Mesenchymal stem cell (in vitro differentiated cells and primary cell): Measurements from ENCODE around the gene PLCG2.

ENCODE experiments used
- DNase-seq: peaks from one replicate; pipeline ENCODE4 v3.0.0-alpha.2; 2013
- H2AFZ ChIP-seq: one replicate; pipeline ENCODE4 v1.6.1; 2013; ENCODE audit warnings: low read depth, mild to moderate bottlenecking, control low read depth, inconsistent platforms, low read length, moderate library complexity
- H2AK5ac ChIP-seq: 2 replicates; pipeline ENCODE4 v1.6.1; 2013; ENCODE audit warnings: low read length, moderate library complexity, mild to moderate bottlenecking, inconsistent platforms; ENCODE audit not compliant: severe bottlenecking
- H2BK120ac ChIP-seq: one replicate; pipeline ENCODE4 v1.6.1; 2013; ENCODE audit warnings: low read depth, mild to moderate bottlenecking, inconsistent platforms, low read length, moderate library complexity
- H2BK12ac ChIP-seq, 2 experiments: one replicate each; pipeline ENCODE4 v1.6.1; 2013; ENCODE audit warnings: inconsistent platforms in 2 of 2, low read length in 2 of 2, mild to moderate bottlenecking in 2 of 2, moderate library complexity in 2 of 2, control low read depth in 1 of 2
- H2BK15ac ChIP-seq: one replicate; pipeline ENCODE4 v1.6.1; 2013; ENCODE audit warnings: mild to moderate bottlenecking, low read depth, inconsistent platforms; ENCODE audit not compliant: poor library complexity, severe bottlenecking
- H2BK5ac ChIP-seq: 2 replicates; pipeline ENCODE4 v1.6.1; 2013; ENCODE audit warnings: low read depth, mild to moderate bottlenecking, low read length, control low read depth, inconsistent platforms; ENCODE audit not compliant: poor library complexity, severe bottlenecking
- H3K14ac ChIP-seq, 2 experiments: one replicate each; pipeline ENCODE4 v1.6.1; 2013; ENCODE audit warnings: inconsistent platforms in 2 of 2, low read length in 2 of 2, control low read depth in 1 of 2, mild to moderate bottlenecking in 1 of 2, moderate library complexity in 1 of 2
- H3K18ac ChIP-seq, 2 experiments: one replicate each; pipeline ENCODE4 v1.6.1; 2013; ENCODE audit warnings: inconsistent platforms in 2 of 2, low read length in 2 of 2, control low read depth in 1 of 2, low read depth in 1 of 2, mild to moderate bottlenecking in 1 of 2
- H3K23ac ChIP-seq, 2 experiments: one replicate each; pipeline ENCODE4 v1.6.1; 2013; ENCODE audit warnings: inconsistent platforms in 2 of 2, low read length in 2 of 2, mild to moderate bottlenecking in 2 of 2, moderate library complexity in 2 of 2, control low read depth in 1 of 2
- H3K27ac ChIP-seq: 2 replicates; pipeline ENCODE4 v1.5.1; 2013; ENCODE audit warnings: mild to moderate bottlenecking, moderate library complexity, low read length, control low read depth, inconsistent platforms; ENCODE audit not compliant: poor library complexity, severe bottlenecking
- H3K27me3 ChIP-seq, 2 experiments: 2 replicates each; pipeline versions ENCODE4 v1.6.1 to v1.7.0; 2013; ENCODE audit warnings: low read length in 2 of 2, mild to moderate bottlenecking in 2 of 2, moderate library complexity in 2 of 2, control low read depth in 1 of 2, inconsistent platforms in 1 of 2; ENCODE audit not compliant: control insufficient read depth in 1 of 2, insufficient read depth in 1 of 2
- H3K36me3 ChIP-seq, 2 experiments: 2 replicates each; pipeline versions ENCODE4 v1.6.1 to v1.7.0; 2013; ENCODE audit warnings: low read length in 2 of 2, control low read depth in 1 of 2, inconsistent platforms in 1 of 2, low read depth in 1 of 2, mild to moderate bottlenecking in 1 of 2; ENCODE audit not compliant: insufficient read depth in 2 of 2, control insufficient read depth in 1 of 2
- H3K4ac ChIP-seq, 2 experiments: one replicate each; pipeline ENCODE4 v1.6.1; 2013; ENCODE audit warnings: inconsistent platforms in 2 of 2, low read length in 2 of 2, mild to moderate bottlenecking in 2 of 2, moderate library complexity in 2 of 2, control low read depth in 1 of 2, low read depth in 1 of 2
- H3K4me1 ChIP-seq: 2 replicates; pipeline ENCODE4 v1.6.1; 2013; ENCODE audit warnings: low read depth, low read length, control low read depth; ENCODE audit not compliant: control insufficient read depth, insufficient read depth
- H3K4me2 ChIP-seq: 2 replicates; pipeline ENCODE4 v1.6.1; 2013; ENCODE audit warnings: low read length, mild to moderate bottlenecking, inconsistent platforms; ENCODE audit not compliant: poor library complexity, severe bottlenecking
- H3K4me3 ChIP-seq, 2 experiments: 2 replicates each; pipeline versions ENCODE4 v1.5.1 to v1.7.0; 2013; ENCODE audit warnings: low read length in 2 of 2, mild to moderate bottlenecking in 2 of 2, control low read depth in 1 of 2, low read depth in 1 of 2; ENCODE audit not compliant: insufficient read depth in 1 of 2
- H3K79me1 ChIP-seq: replicated peaks from 2 replicates; pipeline ENCODE4 v1.6.1; 2013; ENCODE audit warnings: mild to moderate bottlenecking, control low read depth, low read length, inconsistent platforms; ENCODE audit not compliant: poor library complexity, severe bottlenecking
- H3K9ac ChIP-seq: 2 replicates; pipeline ENCODE4 v1.7.0; 2013; ENCODE audit warnings: mild to moderate bottlenecking, low read length, moderate library complexity
- H3K9me3 ChIP-seq: 2 replicates; pipeline ENCODE4 v1.7.0; 2013; ENCODE audit warnings: mild to moderate bottlenecking, low read length; ENCODE audit not compliant: control insufficient read depth
- H4K8ac ChIP-seq: one replicate; pipeline ENCODE4 v1.6.1; 2013; ENCODE audit warnings: inconsistent platforms, mild to moderate bottlenecking, low read length, moderate library complexity
- H4K91ac ChIP-seq: one replicate; pipeline ENCODE4 v1.6.1; 2013; ENCODE audit warnings: mild to moderate bottlenecking, low read length, inconsistent platforms
- WGBS: methylation state at CpG from one replicate; pipeline ENCODE4 v1.1.7; 2013; ENCODE audit warnings: mixed read lengths; 5-methylcytosine and 5-hydroxymethylcytosine counted together

Gene PLCG2

DNA sequence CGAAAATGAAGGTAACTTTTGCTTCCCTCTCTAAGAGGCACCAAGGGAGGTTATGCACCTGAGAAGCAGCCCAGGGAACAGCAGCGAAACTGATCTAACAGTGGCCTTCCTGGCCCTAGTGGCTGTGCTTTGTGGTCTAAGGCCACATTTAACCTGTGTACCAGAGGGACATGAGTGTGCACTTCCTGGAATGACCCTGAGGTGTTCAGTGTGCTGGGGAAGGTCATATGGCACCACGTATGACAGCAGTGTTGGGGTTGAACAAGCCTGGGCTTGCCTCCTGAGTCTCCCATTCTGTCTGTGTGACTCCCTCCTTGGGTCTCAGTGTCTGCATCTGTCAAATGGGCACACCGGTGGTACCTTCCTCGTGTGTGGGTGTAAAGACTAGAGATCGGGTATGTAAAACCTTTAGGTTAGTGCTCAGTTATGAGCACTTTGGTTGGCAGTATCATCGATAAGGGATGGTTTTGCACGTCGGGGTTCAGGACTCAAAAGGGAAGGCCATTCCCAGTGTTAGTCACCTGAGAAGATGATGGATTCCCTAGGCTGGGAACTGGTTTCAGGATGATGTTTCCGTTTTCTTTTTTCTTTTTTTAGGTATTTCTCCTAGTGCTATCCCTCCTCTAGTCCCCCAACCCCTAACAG, 31.9 kb downstream of the PLCG2 start:
- Histone ChIP-seq H4K8ac (no peak overlapping the region), H2AFZ (no peak overlapping the region), H2BK120ac (no peak overlapping the region), H3K27ac (no peak overlapping the region), H2BK5ac (no peak overlapping the region), H3K4ac (no peak overlapping the region), H3K4me2 (no peak overlapping the region), H3K27me3 (peaks cover 7 to 10% of the 10 kb centered on the region in 2 experiments), H2AK5ac (no peak overlapping the region), H3K23ac (no peak overlapping the region), H3K36me3 (no peaks in the 10 kb centered on the region), H3K9ac (no peak overlapping the region), H2BK12ac (no peak overlapping the region), H3K9me3 (no peaks in the 10 kb centered on the region), H3K79me1 (no peaks in the 10 kb centered on the region), H3K4me1 (no peaks in the 10 kb centered on the region), H3K14ac (no peak overlapping the region), H2BK15ac (no peak overlapping the region), H4K91ac (no peak overlapping the region), H3K18ac (no peak overlapping the region), H3K4me3 (no peak overlapping the region)
- WGBS = 87% methylated on average over 10 of the region's 10 CpGs
- no peak for DNase-seq

DNA sequence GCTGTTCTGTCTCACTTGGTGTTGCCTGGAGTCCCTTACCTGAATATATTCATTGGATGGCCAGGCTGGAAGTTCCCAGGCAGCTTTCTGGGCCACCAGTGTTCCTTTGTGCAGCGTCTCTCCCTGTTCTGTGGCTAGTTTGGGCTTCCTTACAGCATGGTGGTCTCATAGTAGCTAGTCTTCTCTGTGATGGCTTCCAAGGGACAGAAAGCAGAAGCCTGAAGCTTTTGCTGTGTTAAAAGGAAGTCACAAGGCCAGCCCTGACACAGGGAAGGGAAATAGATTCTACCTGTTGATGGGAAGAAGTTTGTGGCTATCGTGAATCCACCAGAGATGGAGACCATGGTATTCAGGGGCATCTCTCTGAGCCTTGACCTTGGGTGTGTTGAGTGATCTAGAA, 34.6 kb downstream of the PLCG2 start:
- 86% methylated on average over 2 of the region's 2 CpGs for WGBS
- Histone ChIP-seq H3K18ac (no peak overlapping the region), H4K8ac (no peak overlapping the region), H3K9me3 (no peaks in the 10 kb centered on the region), H3K4me2 (no peak overlapping the region), H3K27ac (no peak overlapping the region), H2BK12ac (no peak overlapping the region), H3K79me1 (no peaks in the 10 kb centered on the region), H2BK5ac (no peak overlapping the region), H3K9ac (no peak overlapping the region), H3K36me3 (no peaks in the 10 kb centered on the region), H3K23ac (no peak overlapping the region), H4K91ac (no peak overlapping the region), H3K14ac (no peak overlapping the region), H3K27me3 (peaks cover 9 to 10% of the 10 kb centered on the region in 2 experiments), H2AK5ac (no peak overlapping the region), H2BK120ac (no peak overlapping the region), H3K4me1 (no peaks in the 10 kb centered on the region), H2BK15ac (no peak overlapping the region), H3K4ac (no peak overlapping the region), H3K4me3 (no peak overlapping the region), H2AFZ (no peak overlapping the region)
- DNase-seq = no peak

DNA sequence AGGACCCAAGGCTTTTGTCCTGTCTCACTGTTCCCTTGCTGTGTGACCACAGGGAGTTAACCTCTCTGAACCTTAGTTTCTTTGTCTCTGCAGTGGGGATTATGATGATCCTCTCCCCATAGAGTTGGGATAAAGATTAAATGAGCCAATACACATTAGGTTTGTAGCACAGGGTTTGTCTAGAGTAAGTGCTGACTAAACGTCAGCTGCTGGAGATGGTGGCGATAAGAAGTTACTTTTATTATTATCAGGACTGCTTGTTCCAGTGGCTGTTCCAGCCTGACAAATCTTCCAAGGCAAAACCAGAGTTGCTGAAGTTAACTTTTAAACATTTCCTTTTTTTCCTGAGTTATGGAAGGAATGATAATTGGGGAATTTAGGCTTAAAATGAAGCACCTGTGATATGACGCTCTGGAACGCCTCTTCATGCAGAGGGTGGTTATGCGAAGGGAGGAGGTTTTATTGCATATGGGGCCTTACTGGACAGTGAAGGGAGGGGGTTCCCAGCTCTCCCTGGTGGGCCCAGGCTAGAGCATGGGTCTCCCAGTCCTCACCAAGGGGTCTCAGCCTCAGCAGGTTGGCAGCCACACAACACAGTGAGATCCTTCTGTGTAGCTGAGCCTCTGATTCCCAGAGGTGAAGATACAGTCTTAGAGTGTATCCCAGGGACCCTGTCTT, 35.8 kb downstream of the PLCG2 start:
- Histone ChIP-seq H2AK5ac (no peak overlapping the region), H3K23ac (no peak overlapping the region), H3K79me1 (no peaks in the 10 kb centered on the region), H3K36me3 (no peaks in the 10 kb centered on the region), H3K9me3 (no peaks in the 10 kb centered on the region), H3K27ac (no peak overlapping the region), H3K4me1 (no peaks in the 10 kb centered on the region), H3K27me3 (peaks cover 6 to 10% of the 10 kb centered on the region in 2 experiments), H2BK15ac (no peak overlapping the region), H3K18ac (no peak overlapping the region), H2BK120ac (no peak overlapping the region), H4K91ac (no peak overlapping the region), H3K4me2 (no peak overlapping the region), H3K14ac (no peak overlapping the region), H2BK5ac (no peak overlapping the region), H3K4me3 (no peak overlapping the region), H3K9ac (no peak overlapping the region), H4K8ac (no peak overlapping the region), H3K4ac (no peak overlapping the region), H2AFZ (no peak overlapping the region), H2BK12ac (no peak overlapping the region)
- WGBS = 80% methylated on average over 5 of the region's 5 CpGs
- no peak for DNase-seq

DNA sequence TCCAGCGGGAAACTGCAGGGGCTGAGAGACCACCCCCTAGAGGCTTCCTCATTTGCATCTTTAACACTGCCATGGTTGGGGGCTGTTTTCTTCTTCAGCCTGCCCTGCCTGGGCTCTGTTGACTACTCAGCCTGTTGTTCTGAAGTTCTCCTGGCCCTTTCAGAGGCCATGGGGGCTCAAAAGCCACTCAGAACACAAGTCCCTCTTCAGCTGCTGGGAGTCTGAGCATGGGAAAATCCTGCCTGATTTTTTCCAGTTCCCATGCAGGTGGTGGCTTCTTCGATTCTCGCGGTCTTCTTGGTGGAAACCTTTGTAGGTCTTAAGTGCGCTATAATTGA, 36.3 kb downstream of the PLCG2 start:
- Histone ChIP-seq H3K4ac (no peak overlapping the region), H4K8ac (no peak overlapping the region), H3K23ac (no peak overlapping the region)

More for the DNA sequence above, 36.3 kb downstream of the PLCG2 start:
- H2BK120ac ChIP-seq = no peak overlapping the region
- H3K4me1 ChIP-seq = peaks cover 3% of the 10 kb centered on the region
- H3K9me3 ChIP-seq = no peaks in the 10 kb centered on the region
- H2BK12ac ChIP-seq = no peak overlapping the region
- H2AK5ac ChIP-seq = no peak overlapping the region
- H3K14ac ChIP-seq = no peak overlapping the region
- peaks cover 6 to 10% of the 10 kb centered on the region in 2 experiments for H3K27me3 ChIP-seq
- no peak overlapping the region for H3K18ac ChIP-seq
- 74% methylated on average over 5 of the region's 5 CpGs for WGBS
- no peak overlapping the region for H2AFZ ChIP-seq
- H3K36me3 ChIP-seq = no peaks in the 10 kb centered on the region
- no peak overlapping the region for H3K27ac ChIP-seq
- no peak overlapping the region for H2BK5ac ChIP-seq
- no peak overlapping the region for H3K4me3 ChIP-seq
- no peak overlapping the region for H4K91ac ChIP-seq
- H3K79me1 ChIP-seq = no peaks in the 10 kb centered on the region
- H2BK15ac ChIP-seq = no peak overlapping the region
- DNase-seq = no peak
- no peak overlapping the region for H3K9ac ChIP-seq
- H3K4me2 ChIP-seq = no peak overlapping the region
